ENCODE data around the gene DYRK3.
"Not testable (repeated sequence)": the region's sequence is repeated elsewhere in the genome, so short reads cannot be mapped to it uniquely, and the experiment has no call there.

DYRK3 gene

GRCh38 chr1:206633708-206634121 is 1.6 kb upstream of the DYRK3 start:
- DNase-seq, result no peak

- DNase-seq, result peak; percentile 17
These were observed 814 bp upstream of the DYRK3 start for GRCh38 chr1:206634365-206635079.

- DNase-seq, result no peak
These were observed 626 bp downstream of the DYRK3 start for GRCh38 chr1:206635978-206636345.

GRCh38 chr1:206636671-206637070 is 1.3 kb downstream of the DYRK3 start:
- DNase-seq, result no peak

- DNase-seq, result no peak
These were observed 2.3 kb downstream of the DYRK3 start for GRCh38 chr1:206637605-206638004.

GRCh38 chr1:206642074-206642473 is 6.7 kb downstream of the DYRK3 start:
- DNase-seq, result not testable (repeated sequence)

GRCh38 chr1:206643118-206643698 is 7.9 kb downstream of the DYRK3 start:
- no peak for DNase-seq

- no peak for DNase-seq
These were observed 11.2 kb downstream of the DYRK3 start for GRCh38 chr1:206646504-206646903.

- DNase-seq, result no peak
These were observed 11.9 kb downstream of the DYRK3 start for GRCh38 chr1:206647224-206647623.

- no peak for DNase-seq
These were observed 14.1 kb downstream of the DYRK3 start for GRCh38 chr1:206649261-206649921.

- no peak for DNase-seq
These were observed 15.7 kb downstream of the DYRK3 start for GRCh38 chr1:206651014-206651413.

GRCh38 chr1:206651958-206652890 is 16.9 kb downstream of the DYRK3 start:
- no peak for DNase-seq

- no peak for DNase-seq
These were observed 18.6 kb downstream of the DYRK3 start for GRCh38 chr1:206653715-206654459.

GRCh38 chr1:206654828-206655227 is 19.5 kb downstream of the DYRK3 start:
- DNase-seq, result no peak

GRCh38 chr1:206655471-206655882 is 20.1 kb downstream of the DYRK3 start:
- DNase-seq, result no peak

GRCh38 chr1:206656936-206657335 is 21.6 kb downstream of the DYRK3 start:
- DNase-seq, result no peak

- DNase-seq, result no peak
These were observed 22.4 kb downstream of the DYRK3 start for GRCh38 chr1:206657751-206658150.

GRCh38 chr1:206658264-206658980 is 23.1 kb downstream of the DYRK3 start:
- no peak for DNase-seq

GRCh38 chr1:206658981-206659273 is 23.6 kb downstream of the DYRK3 start:
- no peak for DNase-seq

- DNase-seq, result no peak
These were observed 24.8 kb downstream of the DYRK3 start for GRCh38 chr1:206660136-206660535.

GRCh38 chr1:206661161-206661820 is 26.0 kb downstream of the DYRK3 start:
- no peak for DNase-seq

Data from NCI-H526 treated with DMSO at 0.1 percent for 48 hours (cell line).